ENCODE data around the gene MRPL1. TPM values are rescaled to one million over a fixed set of nuclear protein-coding genes. Genes with fewer than 3 reads are reported as not detected.
"Not testable (repeated sequence)": the region's sequence is repeated elsewhere in the genome, so short reads cannot be mapped to it uniquely, and the experiment has no call there.

Gene MRPL1
- total RNA-seq, 1 experiment from 2014 or later = 53.3 TPM

DNA sequence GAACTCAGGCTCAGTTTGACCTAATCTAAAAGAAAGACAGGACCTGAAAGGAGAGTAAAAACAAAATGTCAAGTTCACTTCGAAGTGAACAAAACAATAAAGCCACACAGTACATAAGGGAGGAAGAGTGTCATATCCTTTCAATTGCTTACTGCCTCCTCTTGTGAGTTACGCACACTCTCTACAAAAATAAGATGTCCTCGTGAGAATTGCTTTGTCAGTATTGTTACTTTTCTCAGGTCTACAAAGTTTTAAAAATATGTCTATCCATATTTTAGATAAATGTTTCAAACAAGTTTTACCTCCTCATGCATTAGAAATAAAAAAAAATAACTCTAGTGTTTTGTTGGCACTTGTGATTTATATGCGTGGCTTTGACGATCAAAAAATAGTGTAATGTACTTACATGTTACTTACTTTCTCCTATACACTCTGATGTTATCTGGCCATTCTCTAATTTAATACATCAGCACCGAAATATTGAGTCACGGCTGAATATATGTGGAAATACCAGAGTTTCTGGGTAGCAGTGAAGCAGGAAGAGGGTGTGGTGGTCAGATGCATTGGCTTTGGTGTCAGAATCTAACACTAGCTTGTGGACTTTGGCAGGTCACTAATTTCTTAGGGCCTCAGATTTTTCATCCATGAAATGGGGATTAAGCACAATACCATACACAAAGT lies 8.1 kb upstream of the MRPL1 start:
- Mint-ChIP-seq H3K27me3 (ENCODE audit: insufficient read depth, unreplicated experiment) (no peaks in the 10 kb centered on the region), H3K4me3 (ENCODE audit: unreplicated experiment) (no peak overlapping the region)

DNA sequence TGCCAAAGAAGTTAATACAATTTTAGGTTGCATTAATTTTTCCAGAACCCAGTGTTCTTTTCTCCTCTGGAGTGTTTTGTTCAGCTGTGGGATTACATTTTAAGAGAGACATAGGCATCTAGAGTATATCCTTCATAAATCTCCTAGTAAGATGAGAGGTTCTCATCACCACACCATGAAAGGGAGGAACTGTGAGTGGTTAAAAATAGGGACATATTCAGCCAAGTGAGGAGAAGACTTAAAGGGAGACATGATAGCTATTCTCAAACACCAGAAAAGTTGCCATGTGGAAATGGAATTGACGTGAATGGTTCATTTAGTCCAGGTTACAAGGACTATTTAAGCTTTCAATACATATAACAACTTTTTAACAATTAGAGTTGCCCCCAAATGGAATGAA lies 6.5 kb upstream of the MRPL1 start:
- CTCF ChIA-PET = interaction anchor here (0.7 to 6.9 kb wide), 4 partner anchors 38 to 255 kb away, joined by 3 to 37 read pairs (median 3); no protein-coding TSS in a partner anchor
- BruUV-seq (replicated peaks) = no TSS peak

More for the DNA sequence above, 8.1 kb upstream of the MRPL1 start:
- intact Hi-C loops (cut with micrococcal nuclease) = no loop called here
- Mint-ChIP-seq H3K4me1 (ENCODE audit: insufficient read depth, unreplicated experiment) (peaks cover 12% of the 10 kb centered on the region), H3K27ac (ENCODE audit: low read depth, unreplicated experiment) (peak overlapping the region; percentile 13), H3K9me3 (ENCODE audit: unreplicated experiment) (no peaks in the 10 kb centered on the region), H3K36me3 (ENCODE audit: insufficient read depth, unreplicated experiment) (peaks cover 6% of the 10 kb centered on the region)
- ChIA-PET CTCF (no interaction called here), POLR2A (interaction anchor here (10.4 kb wide), 1 partner anchor 36 kb away, joined by 332 read pairs; the partner anchor contains the start of gene CNOT6L)
- TF ChIP-seq, protein P1, sequence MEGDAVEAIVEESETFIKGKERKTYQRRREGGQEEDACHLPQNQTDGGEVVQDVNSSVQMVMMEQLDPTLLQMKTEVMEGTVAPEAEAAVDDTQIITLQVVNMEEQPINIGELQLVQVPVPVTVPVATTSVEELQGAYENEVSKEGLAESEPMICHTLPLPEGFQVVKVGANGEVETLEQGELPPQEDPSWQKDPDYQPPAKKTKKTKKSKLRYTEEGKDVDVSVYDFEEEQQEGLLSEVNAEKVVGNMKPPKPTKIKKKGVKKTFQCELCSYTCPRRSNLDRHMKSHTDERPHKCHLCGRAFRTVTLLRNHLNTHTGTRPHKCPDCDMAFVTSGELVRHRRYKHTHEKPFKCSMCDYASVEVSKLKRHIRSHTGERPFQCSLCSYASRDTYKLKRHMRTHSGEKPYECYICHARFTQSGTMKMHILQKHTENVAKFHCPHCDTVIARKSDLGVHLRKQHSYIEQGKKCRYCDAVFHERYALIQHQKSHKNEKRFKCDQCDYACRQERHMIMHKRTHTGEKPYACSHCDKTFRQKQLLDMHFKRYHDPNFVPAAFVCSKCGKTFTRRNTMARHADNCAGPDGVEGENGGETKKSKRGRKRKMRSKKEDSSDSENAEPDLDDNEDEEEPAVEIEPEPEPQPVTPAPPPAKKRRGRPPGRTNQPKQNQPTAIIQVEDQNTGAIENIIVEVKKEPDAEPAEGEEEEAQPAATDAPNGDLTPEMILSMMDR (IDR thresholded peaks at IDR 0.05; ENCODE audit: unreplicated experiment) = no peak
- DNase-seq (ENCODE audit: unreplicated experiment) = peak; percentile 22
- no TSS peak for BruUV-seq (replicated peaks)

DNA sequence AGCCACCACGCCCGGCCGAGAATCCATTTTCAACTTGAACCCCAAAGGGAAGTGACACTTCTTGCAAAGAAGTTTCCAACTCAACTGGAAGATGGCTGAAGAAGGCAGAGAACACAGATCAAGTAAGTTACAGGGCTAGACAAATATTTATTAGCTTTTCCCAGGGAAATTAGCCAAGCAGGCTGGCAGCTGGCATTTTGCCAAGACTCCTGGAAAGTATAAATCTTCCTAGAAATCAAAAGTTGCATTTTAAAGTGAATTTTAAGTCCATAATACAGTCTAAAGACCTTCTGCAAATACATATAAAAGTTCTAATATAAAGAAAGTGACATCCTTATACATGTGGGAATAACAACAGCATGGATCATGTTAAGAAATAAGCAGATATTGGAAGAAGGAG lies 3.4 kb upstream of the MRPL1 start:
- H3K4me3 Mint-ChIP-seq (ENCODE audit: unreplicated experiment) = no peak overlapping the region
- ChIA-PET CTCF (interaction anchor here (0.6 to 6.9 kb wide), 5 partner anchors 38 to 161 kb away, joined by 3 to 37 read pairs (median 4); no protein-coding TSS in a partner anchor), POLR2A (interaction anchor here (0.7 to 10.4 kb wide), 6 partner anchors 20 to 70 kb away, joined by 3 to 332 read pairs (median 4); partner anchors contain the start of gene CNOT6L)
- no peaks in the 10 kb centered on the region for H3K27me3 Mint-ChIP-seq (ENCODE audit: insufficient read depth, unreplicated experiment)
- H3K27ac Mint-ChIP-seq (ENCODE audit: low read depth, unreplicated experiment) = no peak overlapping the region
- H3K36me3 Mint-ChIP-seq (ENCODE audit: insufficient read depth, unreplicated experiment) = peaks cover under 1% of the 10 kb centered on the region
- no TSS peak for BruUV-seq (replicated peaks)
- intact Hi-C loops (cut with micrococcal nuclease) = no loop called here
- no peak for DNase-seq (ENCODE audit: unreplicated experiment)
- H3K9me3 Mint-ChIP-seq (ENCODE audit: unreplicated experiment) = no peaks in the 10 kb centered on the region
- TF ChIP-seq, protein P1 (IDR thresholded peaks at IDR 0.05; ENCODE audit: unreplicated experiment) = no peak
- peaks cover 14% of the 10 kb centered on the region for H3K4me1 Mint-ChIP-seq (ENCODE audit: insufficient read depth, unreplicated experiment)

More for the DNA sequence above, 6.5 kb upstream of the MRPL1 start:
- Mint-ChIP-seq H3K9me3 (ENCODE audit: unreplicated experiment) (no peaks in the 10 kb centered on the region), H3K4me3 (ENCODE audit: unreplicated experiment) (no peak overlapping the region), H3K27ac (ENCODE audit: low read depth, unreplicated experiment) (no peak overlapping the region), H3K27me3 (ENCODE audit: insufficient read depth, unreplicated experiment) (no peaks in the 10 kb centered on the region), H3K36me3 (ENCODE audit: insufficient read depth, unreplicated experiment) (peaks cover 6% of the 10 kb centered on the region), H3K4me1 (ENCODE audit: insufficient read depth, unreplicated experiment) (peaks cover 12% of the 10 kb centered on the region)
- DNase-seq (ENCODE audit: unreplicated experiment) = no peak
- POLR2A ChIA-PET = interaction anchor here (1.0 to 10.4 kb wide), 3 partner anchors 10 to 37 kb away, joined by 3 to 332 read pairs (median 5); partner anchors contain the start of gene CNOT6L
- TF ChIP-seq, protein P1 (IDR thresholded peaks at IDR 0.05; ENCODE audit: unreplicated experiment) = no peak
- intact Hi-C loops (cut with micrococcal nuclease) = no loop called here

DNA sequence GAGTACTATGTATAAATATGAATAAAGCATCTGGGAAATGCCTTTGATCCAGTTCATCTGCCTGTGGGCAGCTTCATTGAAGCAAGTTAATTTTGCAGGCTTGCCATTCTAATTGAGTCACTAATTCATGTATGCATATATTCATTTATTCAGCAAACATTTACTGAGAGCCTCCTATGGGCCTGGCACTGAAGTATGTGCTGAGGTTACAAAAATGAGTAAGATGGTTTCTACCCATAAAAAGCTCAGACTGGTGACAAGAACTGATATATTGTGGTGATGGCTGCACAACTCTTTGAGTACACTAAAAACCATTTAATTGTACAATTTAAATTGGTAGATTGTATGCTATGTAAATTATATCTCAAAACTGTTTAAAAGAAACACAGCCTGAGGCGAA lies 1.1 kb upstream of the MRPL1 start:
- BruUV-seq (replicated peaks) = no TSS peak
- CTCF ChIA-PET = interaction anchor here (0.7 to 6.9 kb wide), 9 partner anchors 9 to 570 kb away, joined by 3 to 37 read pairs (median 5); partner anchors contain the start of gene CNOT6L
- DNase-seq (ENCODE audit: unreplicated experiment) = no peak
- TF ChIP-seq, protein P1 (IDR thresholded peaks at IDR 0.05; ENCODE audit: unreplicated experiment) = no peak
- Mint-ChIP-seq H3K4me3 (ENCODE audit: unreplicated experiment) (peak overlapping the region; percentile 90), H3K9me3 (ENCODE audit: unreplicated experiment) (no peaks in the 10 kb centered on the region), H3K27me3 (ENCODE audit: insufficient read depth, unreplicated experiment) (no peaks in the 10 kb centered on the region), H3K27ac (ENCODE audit: low read depth, unreplicated experiment) (peak overlapping the region; percentile 99), H3K4me1 (ENCODE audit: insufficient read depth, unreplicated experiment) (peaks cover 16% of the 10 kb centered on the region), H3K36me3 (ENCODE audit: insufficient read depth, unreplicated experiment) (peaks cover 16% of the 10 kb centered on the region)
- POLR2A ChIA-PET = interaction anchor here (0.6 to 10.4 kb wide), 28 partner anchors 9 to 703 kb away, joined by 3 to 332 read pairs (median 5); partner anchors contain the start of gene CNOT6L
- intact Hi-C loops (cut with micrococcal nuclease) = loop anchor here (5.0 kb wide), 2 partner anchors 164 to 244 kb away; no protein-coding TSS in a partner anchor

DNA sequence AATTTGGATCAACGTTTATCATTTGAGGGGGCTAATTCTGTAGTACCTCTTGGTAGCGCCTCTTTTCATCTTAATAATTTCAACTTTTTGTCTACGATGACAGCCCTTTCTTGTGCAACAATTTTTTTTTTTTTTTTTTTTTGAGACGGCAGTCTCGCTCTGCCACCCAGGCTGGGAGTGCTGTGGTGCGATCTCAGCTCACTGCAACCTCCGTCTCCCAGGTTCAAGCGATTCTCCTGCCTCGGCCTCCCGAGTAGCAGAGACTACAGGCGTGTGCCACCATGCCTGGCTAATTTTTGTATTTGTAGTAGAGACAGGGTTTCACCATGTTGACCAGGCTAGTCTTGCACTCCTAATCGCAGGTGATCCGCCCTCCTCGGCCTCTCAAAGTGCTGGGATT lies 711 bp downstream of the MRPL1 start:
- peaks cover 16% of the 10 kb centered on the region for H3K4me1 Mint-ChIP-seq (ENCODE audit: insufficient read depth, unreplicated experiment)
- H3K4me3 Mint-ChIP-seq (ENCODE audit: unreplicated experiment) = peak overlapping the region; percentile 90
- CTCF ChIA-PET = interaction anchor here (0.8 to 2.4 kb wide), 3 partner anchors 43 to 262 kb away, joined by 3 to 22 read pairs (median 5); partner anchors contain the start of gene CNOT6L
- POLR2A ChIA-PET = interaction anchor here (1.7 to 10.4 kb wide), 4 partner anchors 11 to 65 kb away, joined by 12 to 332 read pairs (median 31); partner anchors contain the start of gene CNOT6L
- peak overlapping the region; percentile 99 for H3K27ac Mint-ChIP-seq (ENCODE audit: low read depth, unreplicated experiment)
- peaks cover 18% of the 10 kb centered on the region for H3K36me3 Mint-ChIP-seq (ENCODE audit: insufficient read depth, unreplicated experiment)
- H3K27me3 Mint-ChIP-seq (ENCODE audit: insufficient read depth, unreplicated experiment); BruUV-seq (replicated peaks); H3K9me3 Mint-ChIP-seq (ENCODE audit: unreplicated experiment): not testable (repeated sequence)
- intact Hi-C loops (cut with micrococcal nuclease) = loop anchor here (2.0 to 5.0 kb wide), 3 partner anchors 59 to 246 kb away; no protein-coding TSS in a partner anchor
- peak; percentile 14 for DNase-seq (ENCODE audit: unreplicated experiment)

Measured in MCF 10A (cell line).